H1 (cell line): ENCODE measurements around the gene CCDC30.

Source experiments
- CREB1 ChIP-seq: IDR thresholded peaks from 2 replicates; pipeline ENCODE4 v1.6.1; 2012; ENCODE audit warnings: inconsistent platforms
- MAX ChIP-seq: IDR thresholded peaks from 2 replicates; pipeline ENCODE4 v1.6.1; 2012; ENCODE audit warnings: inconsistent platforms
- POLR2AphosphoS5 ChIP-seq: IDR thresholded peaks from 2 replicates; pipeline ENCODE4 v1.6.1; 2011; ENCODE audit warnings: low read depth, low read length
- SUZ12 ChIP-seq: fragments of 200-600 bp; sonication (generic); IDR thresholded peaks from 2 replicates; pipeline ENCODE4 v1.6.1; 2012; ENCODE audit warnings: mild to moderate bottlenecking, inconsistent platforms, low read length, moderate library complexity, mixed read lengths
- TF ChIP-seq, protein P1 (sequence below), 3 experiments: IDR thresholded peaks; 1 replicate in 2 of 3; 2 replicates in 1 of 3; pipeline versions ENCODE4 v1.5.1 to v1.6.1; 2011; ENCODE audit warnings: low read length in 3 of 3, mild to moderate bottlenecking in 3 of 3, inconsistent platforms in 2 of 3, low read depth in 1 of 3, moderate library complexity in 1 of 3; ENCODE audit not compliant: insufficient read depth in 1 of 3; ENCODE audit errors: control extremely low read depth in 1 of 3

- TF ChIP-seq, protein P1, sequence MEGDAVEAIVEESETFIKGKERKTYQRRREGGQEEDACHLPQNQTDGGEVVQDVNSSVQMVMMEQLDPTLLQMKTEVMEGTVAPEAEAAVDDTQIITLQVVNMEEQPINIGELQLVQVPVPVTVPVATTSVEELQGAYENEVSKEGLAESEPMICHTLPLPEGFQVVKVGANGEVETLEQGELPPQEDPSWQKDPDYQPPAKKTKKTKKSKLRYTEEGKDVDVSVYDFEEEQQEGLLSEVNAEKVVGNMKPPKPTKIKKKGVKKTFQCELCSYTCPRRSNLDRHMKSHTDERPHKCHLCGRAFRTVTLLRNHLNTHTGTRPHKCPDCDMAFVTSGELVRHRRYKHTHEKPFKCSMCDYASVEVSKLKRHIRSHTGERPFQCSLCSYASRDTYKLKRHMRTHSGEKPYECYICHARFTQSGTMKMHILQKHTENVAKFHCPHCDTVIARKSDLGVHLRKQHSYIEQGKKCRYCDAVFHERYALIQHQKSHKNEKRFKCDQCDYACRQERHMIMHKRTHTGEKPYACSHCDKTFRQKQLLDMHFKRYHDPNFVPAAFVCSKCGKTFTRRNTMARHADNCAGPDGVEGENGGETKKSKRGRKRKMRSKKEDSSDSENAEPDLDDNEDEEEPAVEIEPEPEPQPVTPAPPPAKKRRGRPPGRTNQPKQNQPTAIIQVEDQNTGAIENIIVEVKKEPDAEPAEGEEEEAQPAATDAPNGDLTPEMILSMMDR (IDR thresholded peaks at IDR 0.05; ENCODE audit: control extremely low read depth in 1 of 3, insufficient read depth in 1 of 3, low read depth in 1 of 3, low read length in 3 of 3) = no peak
- TF ChIP-seq CREB1 = no peak
- TF ChIP-seq POLR2AphosphoS5 = no peak
- no peak for TF ChIP-seq SUZ12
- no peak for TF ChIP-seq MAX
Measured at GRCh38 chr1:42551180-42551579, 88.1 kb downstream of the CCDC30 start.
